ENCODE data around the gene RNF212. TPM values are rescaled to one million over a fixed set of nuclear protein-coding genes. Genes with fewer than 3 reads are reported as not detected.

The RNF212 gene
- total and polyA plus RNA-seq, 2 donors (not counting 3 experiments of a cell fraction or from before 2014, with no cell fraction given), result 2.3 to 2.8 TPM

DNA sequence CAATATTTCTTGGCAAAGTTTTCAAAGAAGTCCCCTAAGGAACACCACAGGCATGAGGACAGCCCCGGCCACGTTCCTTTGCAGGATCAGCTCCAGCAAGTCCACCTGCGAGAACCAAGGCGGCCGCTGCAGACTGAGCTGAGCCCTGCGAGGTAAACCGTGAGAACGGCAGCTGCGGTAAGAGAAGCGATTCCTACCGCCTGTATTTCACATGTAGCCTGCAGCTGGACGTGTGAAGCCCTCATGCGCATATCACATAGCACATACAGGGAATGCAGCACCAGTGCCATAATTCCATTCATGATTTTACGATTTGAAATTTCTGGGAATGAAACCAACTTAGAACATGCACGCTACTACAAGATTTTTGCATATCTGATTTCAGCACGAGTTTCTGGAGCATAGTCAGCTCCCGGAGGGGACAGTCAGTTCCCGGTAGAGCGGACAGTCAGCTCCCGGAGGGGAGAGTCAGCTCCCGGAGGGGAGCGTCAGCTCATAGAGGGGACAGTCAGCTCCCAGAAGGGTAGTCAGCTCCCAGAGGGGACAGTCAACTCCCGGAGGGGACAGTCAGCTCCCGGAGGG lies 60.2 kb downstream of the RNF212 start:
- Histone ChIP-seq H4K20me1 (replicated peaks; ENCODE audit: control insufficient read depth, extremely low read depth, insufficient read depth, low read length) (no peaks in the 10 kb centered on the region), H3K36me3 (ENCODE audit: control insufficient read depth in 2 of 2, extremely low read depth in 1 of 2, insufficient read depth in 2 of 2, low read length in 2 of 2) (no peaks in the 10 kb centered on the region), H3K4me3 (replicated peaks in 1 of 3; ENCODE audit: insufficient read depth in 1 of 3, low read depth in 1 of 3, low read length in 3 of 3) (no peak overlapping the region), H3K9me1 (replicated peaks; ENCODE audit: control insufficient read depth, extremely low read depth, insufficient read depth, low read length) (no peaks in the 10 kb centered on the region), H3K9ac (replicated peaks; ENCODE audit: extremely low read depth, insufficient read depth, low read length) (no peak overlapping the region), H3K27me3 (ENCODE audit: control insufficient read depth in 2 of 2, insufficient read depth in 2 of 2, low read length in 2 of 2) (peaks cover 16 to 21% of the 10 kb centered on the region in 2 experiments), H3K9me3 (replicated peaks; ENCODE audit: control insufficient read depth, insufficient read depth, low read length) (no peaks in the 10 kb centered on the region), H2AFZ (ENCODE audit: low read depth, low read length) (no peak overlapping the region), H3K4me1 (ENCODE audit: control insufficient read depth, extremely low read depth, insufficient read depth, low read length) (peaks cover 3% of the 10 kb centered on the region), H3K4me2 (ENCODE audit: insufficient read depth, low read length) (no peak overlapping the region), H3K27ac (ENCODE audit: insufficient read depth, low read depth, low read length) (no peak overlapping the region), H3K79me2 (ENCODE audit: control insufficient read depth, insufficient read depth, low read length) (no peaks in the 10 kb centered on the region)
- POLR2A ChIA-PET, result no interaction called here
- dilution Hi-C loops (cut with MboI; ENCODE audit: extremely low pct_ligation_motif_present, low sequenced_read_pairs), result no loop called here
- BruUV-seq (replicated peaks), result no TSS peak
- intact Hi-C loops (cut with micrococcal nuclease), result no loop called here
- no peak for FAIRE-seq
- CTCF ChIA-PET, result no interaction called here
- no peak for TF ChIP-seq POLR2AphosphoS5 (IDR thresholded peaks at IDR 0.05; ENCODE audit: insufficient read depth, low read depth, low read length)
- TF ChIP-seq EZH2 (IDR thresholded peaks at IDR 0.05; ENCODE audit: borderline replicate concordance, low read depth, low read length, severe bottlenecking), result no peak
- TF ChIP-seq, protein P1, sequence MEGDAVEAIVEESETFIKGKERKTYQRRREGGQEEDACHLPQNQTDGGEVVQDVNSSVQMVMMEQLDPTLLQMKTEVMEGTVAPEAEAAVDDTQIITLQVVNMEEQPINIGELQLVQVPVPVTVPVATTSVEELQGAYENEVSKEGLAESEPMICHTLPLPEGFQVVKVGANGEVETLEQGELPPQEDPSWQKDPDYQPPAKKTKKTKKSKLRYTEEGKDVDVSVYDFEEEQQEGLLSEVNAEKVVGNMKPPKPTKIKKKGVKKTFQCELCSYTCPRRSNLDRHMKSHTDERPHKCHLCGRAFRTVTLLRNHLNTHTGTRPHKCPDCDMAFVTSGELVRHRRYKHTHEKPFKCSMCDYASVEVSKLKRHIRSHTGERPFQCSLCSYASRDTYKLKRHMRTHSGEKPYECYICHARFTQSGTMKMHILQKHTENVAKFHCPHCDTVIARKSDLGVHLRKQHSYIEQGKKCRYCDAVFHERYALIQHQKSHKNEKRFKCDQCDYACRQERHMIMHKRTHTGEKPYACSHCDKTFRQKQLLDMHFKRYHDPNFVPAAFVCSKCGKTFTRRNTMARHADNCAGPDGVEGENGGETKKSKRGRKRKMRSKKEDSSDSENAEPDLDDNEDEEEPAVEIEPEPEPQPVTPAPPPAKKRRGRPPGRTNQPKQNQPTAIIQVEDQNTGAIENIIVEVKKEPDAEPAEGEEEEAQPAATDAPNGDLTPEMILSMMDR (IDR thresholded peaks at IDR 0.05; ENCODE audit: extremely low read depth in 1 of 2, insufficient read depth in 1 of 2, low read depth in 1 of 2, low read length in 2 of 2), result no peak
- no peak for DNase-seq (ENCODE audit: low read depth, low spot score)

DNA sequence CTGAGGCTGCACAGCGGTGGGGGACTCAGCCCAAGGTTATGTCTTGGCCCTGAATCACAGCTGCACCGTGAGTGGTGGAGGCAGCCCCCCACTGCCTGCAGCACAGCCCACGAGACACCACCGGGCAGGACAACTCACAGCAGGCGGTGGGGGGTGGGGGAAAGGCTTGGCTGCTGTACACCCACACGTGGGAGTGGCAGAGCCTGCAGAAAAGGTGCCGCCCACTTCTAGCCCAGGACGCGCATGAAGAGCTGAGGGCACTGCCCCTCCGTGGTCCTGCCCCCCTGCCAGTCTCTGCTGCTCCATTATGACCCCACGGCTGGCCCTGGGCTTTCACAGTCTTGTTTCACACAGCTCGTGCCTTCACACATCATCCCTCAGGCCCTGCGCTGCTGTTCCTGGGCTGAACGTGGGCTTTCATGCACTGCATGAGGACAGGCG lies 61.1 kb downstream of the RNF212 start:
- H3K4me2 ChIP-seq (ENCODE audit: insufficient read depth, low read length), result no peak overlapping the region
- dilution Hi-C loops (cut with MboI; ENCODE audit: extremely low pct_ligation_motif_present, low sequenced_read_pairs), result no loop called here
- DNase-seq (ENCODE audit: low read depth, low spot score), result no peak
- no peak overlapping the region for H3K9ac ChIP-seq (replicated peaks; ENCODE audit: extremely low read depth, insufficient read depth, low read length)
- H3K9me1 ChIP-seq (replicated peaks; ENCODE audit: control insufficient read depth, extremely low read depth, insufficient read depth, low read length), result no peaks in the 10 kb centered on the region
- no peak overlapping the region for H3K4me3 ChIP-seq (replicated peaks in 1 of 3; ENCODE audit: insufficient read depth in 1 of 3, low read depth in 1 of 3, low read length in 3 of 3)
- CTCF ChIA-PET, result interaction anchor here (1.3 kb wide), 1 partner anchor 42 kb away, joined by 4 read pairs; the partner anchor contains the start of gene FGFRL1
- no peaks in the 10 kb centered on the region for H3K9me3 ChIP-seq (replicated peaks; ENCODE audit: control insufficient read depth, insufficient read depth, low read length)
- no peak overlapping the region for H2AFZ ChIP-seq (ENCODE audit: low read depth, low read length)
- no peak overlapping the region for H3K27ac ChIP-seq (ENCODE audit: insufficient read depth, low read depth, low read length)
- TF ChIP-seq POLR2AphosphoS5 (IDR thresholded peaks at IDR 0.05; ENCODE audit: insufficient read depth, low read depth, low read length) (no peak), JUN (IDR thresholded peaks at IDR 0.05; ENCODE audit: borderline replicate concordance, insufficient read depth, insufficient read length, low read depth) (no peak), EZH2 (IDR thresholded peaks at IDR 0.05; ENCODE audit: borderline replicate concordance, low read depth, low read length, severe bottlenecking) (no peak), GATA2 (IDR thresholded peaks at IDR 0.05; ENCODE audit: insufficient read depth, insufficient read length, low read depth, low read length) (no peak), MYC (IDR thresholded peaks at IDR 0.05; ENCODE audit: low read depth, low read length) (no peak)
- TF ChIP-seq, protein P2, sequence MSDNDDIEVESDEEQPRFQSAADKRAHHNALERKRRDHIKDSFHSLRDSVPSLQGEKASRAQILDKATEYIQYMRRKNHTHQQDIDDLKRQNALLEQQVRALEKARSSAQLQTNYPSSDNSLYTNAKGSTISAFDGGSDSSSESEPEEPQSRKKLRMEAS (IDR thresholded peaks at IDR 0.05; ENCODE audit: insufficient read depth, insufficient read length), result no peak
- H4K20me1 ChIP-seq (replicated peaks; ENCODE audit: control insufficient read depth, extremely low read depth, insufficient read depth, low read length), result no peaks in the 10 kb centered on the region
- peaks cover 9% of the 10 kb centered on the region for H3K4me1 ChIP-seq (ENCODE audit: control insufficient read depth, extremely low read depth, insufficient read depth, low read length)
- no TSS peak for BruUV-seq (replicated peaks)
- peaks cover 16 to 21% of the 10 kb centered on the region in 2 experiments for H3K27me3 ChIP-seq (ENCODE audit: control insufficient read depth in 2 of 2, insufficient read depth in 2 of 2, low read length in 2 of 2)
- POLR2A ChIA-PET, result no interaction called here
- no peaks in the 10 kb centered on the region for H3K36me3 ChIP-seq (ENCODE audit: control insufficient read depth in 2 of 2, extremely low read depth in 1 of 2, insufficient read depth in 2 of 2, low read length in 2 of 2)
- no peak for FAIRE-seq
- intact Hi-C loops (cut with micrococcal nuclease), result no loop called here
- no peaks in the 10 kb centered on the region for H3K79me2 ChIP-seq (ENCODE audit: control insufficient read depth, insufficient read depth, low read length)
